Fibroblast of skin of right quadriceps (primary cell): Measurements from ENCODE around the gene DDI2.

Experiments used
- DNase-seq: peaks from one replicate; pipeline ENCODE4 v3.0.0-alpha.2; 2013

DDI2 gene

DNA sequence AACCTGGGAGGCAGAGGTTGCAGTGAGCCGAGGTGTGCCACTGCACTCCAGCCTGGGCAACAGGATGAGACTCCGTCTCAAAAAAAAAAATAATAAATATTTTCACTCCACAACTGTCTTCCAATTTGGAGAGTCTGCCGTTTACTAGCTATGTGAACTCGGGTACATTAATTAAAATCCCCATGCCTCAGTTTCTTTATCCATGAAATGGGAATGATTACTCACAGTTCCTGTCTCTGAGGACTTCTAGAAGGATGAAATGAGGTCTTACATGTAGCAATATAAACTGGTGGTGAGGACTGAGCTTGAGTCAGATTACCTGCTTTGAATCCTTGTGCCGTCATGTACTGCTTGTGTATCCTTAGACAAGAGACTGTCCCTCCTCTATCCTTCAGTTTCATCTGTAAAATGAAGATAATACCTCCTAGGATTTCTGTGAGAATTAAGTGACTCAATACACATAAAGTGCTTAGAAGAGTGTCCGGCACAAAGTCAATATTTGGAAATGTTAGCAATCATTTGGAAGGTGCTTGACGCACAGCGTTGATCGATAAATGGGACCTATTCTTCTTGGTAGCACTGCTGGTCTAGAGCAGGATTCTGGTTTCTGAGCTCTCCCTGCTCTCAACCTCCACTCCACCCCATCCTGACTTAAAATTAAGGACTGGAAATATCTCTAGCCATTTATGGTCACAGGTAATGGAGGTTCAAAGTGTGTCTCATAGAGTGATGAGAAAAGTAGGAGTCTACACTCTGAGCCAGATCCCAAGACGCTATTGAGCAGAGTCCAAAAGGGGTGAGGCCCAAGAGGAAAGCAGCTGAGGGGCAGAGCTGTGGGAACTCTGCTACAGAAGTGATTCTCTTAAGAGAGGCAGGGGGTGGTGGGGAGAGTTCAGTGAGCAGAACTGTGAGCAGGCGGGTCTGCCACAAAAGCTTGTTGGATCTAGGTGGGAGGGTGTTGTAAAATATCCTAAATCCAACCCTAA lies 11.6 kb upstream of the DDI2 start:
- DNase-seq, result no peak

GRCh38 chr1:15609631-15610030 lies 7.6 kb upstream of the DDI2 start:
- peak; percentile 41 for DNase-seq

DNA sequence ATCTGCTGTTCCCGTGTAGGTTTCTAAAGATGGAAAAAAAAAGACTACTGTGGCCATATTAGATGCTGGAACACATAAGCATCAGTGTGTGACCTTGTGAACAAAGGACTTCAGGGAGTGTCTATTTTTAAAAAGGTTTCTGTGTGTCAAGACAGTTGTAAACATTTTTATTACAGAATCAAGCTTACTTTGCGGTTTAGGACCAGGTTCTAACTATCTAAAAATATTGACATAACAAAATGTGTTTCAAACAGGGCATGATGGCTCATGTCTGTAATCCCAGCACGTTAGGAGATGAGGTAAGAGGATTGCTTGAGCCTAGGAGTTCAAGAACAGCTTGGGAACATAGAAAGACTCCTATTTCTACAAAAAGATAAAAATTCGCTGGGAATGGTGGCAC lies 7.1 kb upstream of the DDI2 start:
- no peak for DNase-seq

DNA sequence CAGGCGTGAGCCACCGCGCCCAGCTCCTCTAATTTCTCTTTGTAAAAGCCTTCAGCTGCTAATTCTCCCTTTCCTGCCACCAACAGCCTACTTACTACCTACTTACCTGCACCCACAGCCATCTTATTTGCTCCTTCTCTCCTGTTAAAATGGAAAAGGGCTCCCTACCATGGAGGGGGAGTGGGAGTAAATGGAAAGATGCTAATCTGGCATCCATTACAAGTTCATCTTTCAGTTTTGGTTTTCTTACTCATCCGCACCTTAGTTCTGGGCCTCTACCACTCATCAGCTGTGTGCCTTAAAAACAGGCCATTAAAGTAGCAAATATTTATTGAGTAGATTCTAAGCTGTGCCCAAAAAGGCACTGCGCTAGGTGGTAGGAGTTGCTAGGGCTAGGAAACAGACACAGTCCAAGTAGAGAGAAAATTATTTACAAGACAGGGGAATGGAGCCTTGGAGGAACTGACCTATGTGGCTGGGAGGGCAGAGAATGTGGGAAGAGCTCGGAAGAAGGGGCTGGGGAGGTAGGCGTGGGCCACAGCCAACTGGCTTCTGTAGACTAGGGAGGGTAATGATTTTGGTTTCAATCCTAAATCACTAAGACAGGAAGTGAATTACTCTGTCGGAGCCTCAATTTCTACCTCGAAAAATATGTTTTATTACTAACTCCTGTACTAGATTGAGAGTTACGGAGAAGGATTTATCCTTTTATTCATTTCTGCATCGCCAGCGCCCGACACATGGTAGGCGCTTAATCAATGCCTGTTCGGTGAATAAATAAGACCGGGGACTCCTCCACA lies 685 bp upstream of the DDI2 start:
- DNase-seq, result no peak

- DNase-seq, result no peak
Observed at GRCh38 chr1:15618077-15618654, 908 bp downstream of the DDI2 start.

DNA sequence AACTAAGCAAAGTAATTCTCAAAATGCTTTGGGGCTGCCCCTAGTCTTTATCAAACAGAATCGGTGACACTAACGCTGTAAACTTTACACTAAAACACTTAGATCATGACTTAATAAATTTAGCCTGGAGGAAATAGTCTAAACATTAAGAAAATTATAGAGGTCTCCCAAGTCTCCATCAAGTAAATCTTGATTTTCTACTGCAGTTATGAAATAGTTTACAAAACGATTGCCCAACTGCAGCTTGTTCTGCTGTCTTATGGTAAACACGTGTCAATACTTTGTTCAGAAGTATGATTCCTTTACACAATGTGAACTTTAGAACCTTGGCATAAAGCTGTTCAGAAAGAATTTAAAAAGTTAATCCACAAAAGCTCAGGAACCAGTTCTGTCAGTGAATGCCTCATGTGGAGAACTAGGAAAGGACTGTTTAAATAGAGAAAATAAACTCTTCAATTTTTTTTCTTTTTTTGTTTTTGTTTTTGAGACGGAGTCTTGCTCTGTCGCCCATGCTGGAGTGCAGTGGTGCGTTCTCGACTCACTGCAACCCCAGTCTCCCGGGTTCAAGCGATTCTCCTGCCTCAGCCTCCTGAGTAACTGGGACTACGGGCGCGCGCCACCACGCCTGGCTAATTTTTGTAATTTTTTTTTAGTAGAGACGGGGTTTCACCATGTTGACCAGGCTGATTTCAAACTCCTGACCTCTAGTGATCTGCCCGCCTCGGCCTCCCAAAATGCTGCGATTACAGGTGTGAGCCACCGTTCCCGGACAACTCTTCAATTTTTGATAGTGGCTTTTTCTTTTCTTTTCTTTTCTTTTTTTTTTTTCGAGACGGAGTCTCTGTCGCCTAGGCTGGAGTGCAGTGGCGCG lies 1.6 kb downstream of the DDI2 start:
- DNase-seq, result peak; percentile 66

- DNase-seq, result peak; percentile 53
Observed at GRCh38 chr1:15620155-15620545, 2.9 kb downstream of the DDI2 start.

GRCh38 chr1:15620902-15621682 lies 3.8 kb downstream of the DDI2 start:
- DNase-seq, result no peak

DNA sequence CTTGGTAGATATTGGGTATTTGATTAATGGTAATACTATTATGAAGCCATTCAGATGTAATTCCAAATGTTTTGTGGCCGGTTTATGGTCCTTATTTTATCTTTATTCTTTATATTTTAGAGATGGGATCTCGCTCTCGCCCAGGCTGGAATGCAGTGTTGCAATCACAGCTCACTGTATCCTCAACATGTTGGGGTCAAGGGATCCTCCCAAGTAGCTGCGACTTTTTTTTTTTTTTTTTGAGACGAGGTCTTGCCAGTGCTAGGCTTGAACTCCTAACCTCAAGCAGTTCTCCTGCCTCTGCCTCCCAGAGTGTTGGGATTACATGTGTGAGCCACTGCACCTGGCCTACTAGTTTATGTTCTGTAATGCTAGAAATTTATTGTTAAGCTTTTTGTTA lies 4.7 kb downstream of the DDI2 start:
- DNase-seq, result no peak

- DNase-seq, result no peak
Observed at GRCh38 chr1:15622712-15623373, 5.6 kb downstream of the DDI2 start.

GRCh38 chr1:15623435-15623834 lies 6.2 kb downstream of the DDI2 start:
- DNase-seq, result no peak

GRCh38 chr1:15624133-15624714 lies 7.0 kb downstream of the DDI2 start:
- DNase-seq, result no peak

- DNase-seq, result no peak
Observed at GRCh38 chr1:15625056-15625917, 8.0 kb downstream of the DDI2 start.

DNA sequence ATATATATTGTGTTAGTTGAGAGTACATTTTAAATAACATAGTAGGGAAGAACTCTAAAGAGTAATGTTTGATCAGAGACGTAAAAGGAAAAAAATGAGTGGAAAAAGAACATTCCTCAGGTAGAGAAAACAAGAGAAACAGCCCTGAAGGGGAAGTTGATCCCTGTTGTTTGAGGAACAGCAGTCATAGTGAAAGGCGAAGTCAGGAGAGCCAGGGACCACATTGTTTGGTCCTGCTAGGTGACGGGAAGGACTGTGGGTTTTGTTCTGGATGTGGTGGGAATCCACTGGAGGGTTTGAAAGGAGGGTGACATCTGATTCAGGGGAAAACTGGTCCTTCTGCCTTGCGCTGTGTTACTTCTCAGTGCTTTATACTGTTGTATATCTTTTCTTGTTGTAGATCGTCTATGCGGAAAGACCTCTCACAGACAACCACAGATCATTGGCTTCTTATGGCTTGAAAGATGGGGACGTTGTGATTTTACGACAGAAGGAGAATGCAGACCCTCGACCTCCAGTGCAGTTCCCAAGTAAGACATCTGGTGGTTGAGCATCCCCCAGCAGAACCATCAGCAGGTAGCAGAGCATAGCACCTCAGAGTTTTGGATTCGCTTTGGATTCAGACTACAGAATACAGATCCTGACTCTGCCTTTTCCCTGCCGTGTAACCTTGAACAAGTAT lies 9.2 kb downstream of the DDI2 start:
- no peak for DNase-seq

DNA sequence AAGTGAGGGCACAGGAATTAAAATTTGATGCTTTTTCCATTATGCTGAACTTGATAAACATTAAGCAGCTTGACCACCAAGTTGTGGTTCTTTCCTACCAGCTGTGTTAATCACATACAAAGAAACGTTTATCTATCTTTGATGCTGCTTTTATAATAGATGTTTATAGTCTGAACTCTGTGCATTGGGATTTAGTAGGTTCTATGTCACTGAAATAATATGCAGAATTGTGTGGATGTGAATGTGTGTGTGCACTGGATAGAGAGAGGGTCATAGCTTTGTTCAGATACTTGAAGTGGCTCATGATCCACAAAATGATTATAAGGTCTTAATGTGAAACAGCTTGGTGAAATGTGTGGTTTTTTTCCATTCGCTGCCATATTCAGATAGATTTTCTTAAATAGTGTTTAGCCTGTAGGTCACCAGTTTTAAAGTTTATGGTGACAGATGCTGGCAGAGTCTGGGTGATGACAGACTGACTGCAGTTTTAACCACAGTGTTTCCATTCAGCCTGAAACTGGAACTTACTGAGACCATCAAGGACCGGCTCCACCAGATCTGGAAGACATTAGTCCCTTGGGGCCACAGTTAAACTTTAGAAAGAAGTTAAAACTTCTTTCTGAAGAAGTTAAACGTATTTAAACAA lies 10.2 kb downstream of the DDI2 start:
- peak; percentile 70 for DNase-seq

DNA sequence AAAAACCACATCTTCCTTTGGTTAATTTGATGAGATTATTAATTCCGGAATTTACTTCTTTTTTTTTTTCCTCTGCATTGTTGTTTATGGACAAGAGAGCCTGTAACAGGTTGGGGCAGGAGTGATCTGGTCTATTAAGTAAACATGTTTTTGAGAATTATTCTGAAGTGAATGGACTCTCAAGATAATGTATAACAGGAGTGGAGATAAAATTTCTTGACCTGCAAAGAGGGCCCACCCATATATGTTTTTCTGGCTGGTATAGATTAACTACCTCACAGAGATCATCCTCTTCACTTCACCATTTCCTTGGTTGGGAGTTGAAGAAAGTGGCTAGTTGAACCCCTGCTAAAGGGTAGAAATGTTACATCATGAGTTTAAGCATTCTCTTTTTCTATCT lies 10.7 kb downstream of the DDI2 start:
- DNase-seq, result no peak

GRCh38 chr1:15633756-15634420 lies 16.6 kb downstream of the DDI2 start:
- no peak for DNase-seq

DNA sequence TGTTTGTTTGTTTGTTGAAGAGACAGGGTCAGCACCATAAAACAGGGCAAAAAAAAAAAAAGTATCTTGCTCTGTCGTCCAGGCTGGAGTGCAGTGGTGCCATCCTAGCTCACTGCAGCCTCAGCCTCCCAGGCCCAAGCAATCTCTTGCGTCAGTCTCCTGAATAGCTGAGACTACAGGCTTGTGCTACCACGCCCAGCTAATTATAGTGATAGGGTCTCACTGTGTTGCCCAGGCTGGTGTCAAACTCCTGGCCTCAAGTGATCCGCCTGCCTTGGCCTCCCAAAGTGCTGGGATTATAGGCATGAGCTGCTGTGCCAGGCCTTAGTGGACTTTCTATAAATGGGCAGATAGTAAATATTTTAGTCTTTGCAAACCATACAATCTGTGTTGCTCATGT lies 19.2 kb downstream of the DDI2 start:
- no peak for DNase-seq
